Stimulated activated CD8-positive, alpha-beta memory T cell treated with anti-CD3 and anti-CD28 coated beads, Interleukin-2, amount 100 ng/mL, for 48 hours (primary cell): ENCODE measurements around the gene GP9.
A peak's percentile ranks its signal among the peaks of the same experiment; 100 is the strongest.

Experiments used
- DNase-seq, 2 donors: peaks; one replicate each; pipeline ENCODE4 v3.0.0-alpha.2; 2020; ENCODE audit warnings: low read depth in 2 of 2

The GP9 gene

GRCh38 chr3:129060276-129061022, at the start of gene GP9:
GP9 (plus strand) TSS chr3:129060779; CDS start chr3:129061740, 961 bp downstream.
- no peak for DNase-seq

- DNase-seq, result no peak
These were observed 47.1 kb upstream of the GP9 start for GRCh38 chr3:129013491-129013891.

GRCh38 chr3:129014148-129014547, 46.4 kb upstream of the GP9 start:
- no peak for DNase-seq

GRCh38 chr3:129014793-129015345, 45.7 kb upstream of the GP9 start:
- no peak for DNase-seq

- DNase-seq, result no peak
These were observed 45.0 kb upstream of the GP9 start for GRCh38 chr3:129015388-129016105.

GRCh38 chr3:129016356-129016719, 44.2 kb upstream of the GP9 start:
- DNase-seq, result peak in 1 of 2 donors; percentile 23

GRCh38 chr3:129016720-129017483, 43.7 kb upstream of the GP9 start:
- no peak for DNase-seq

- no peak for DNase-seq
These were observed 43.1 kb upstream of the GP9 start for GRCh38 chr3:129017484-129017899.

GRCh38 chr3:129018271-129018670, 42.3 kb upstream of the GP9 start:
- no peak for DNase-seq

- DNase-seq, result no peak
These were observed 41.8 kb upstream of the GP9 start for GRCh38 chr3:129018751-129019150.

GRCh38 chr3:129019266-129019665, 41.3 kb upstream of the GP9 start:
- DNase-seq, result no peak

GRCh38 chr3:129020691-129021090, 39.9 kb upstream of the GP9 start:
- DNase-seq, result no peak

GRCh38 chr3:129021140-129021551, 39.4 kb upstream of the GP9 start:
- no peak for DNase-seq

GRCh38 chr3:129022114-129023007, 38.2 kb upstream of the GP9 start:
- no peak for DNase-seq

- no peak for DNase-seq
These were observed 37.6 kb upstream of the GP9 start for GRCh38 chr3:129023008-129023358.

- no peak for DNase-seq
These were observed 36.7 kb upstream of the GP9 start for GRCh38 chr3:129023909-129024308.

- DNase-seq, result no peak
These were observed 35.5 kb upstream of the GP9 start for GRCh38 chr3:129025108-129025507.

- DNase-seq, result no peak
These were observed 34.7 kb upstream of the GP9 start for GRCh38 chr3:129025691-129026435.

- DNase-seq, result peak; percentile 85
These were observed 33.6 kb upstream of the GP9 start for GRCh38 chr3:129026728-129027543.

GRCh38 chr3:129027544-129027880, 33.1 kb upstream of the GP9 start:
- no peak for DNase-seq
